ENCODE measurements around the gene FAM98B. TPM values are rescaled to one million over a fixed set of nuclear protein-coding genes. Genes with fewer than 3 reads are reported as not detected.

Gene FAM98B
- total RNA-seq, 1 donor from 2014 or later, result 16.8 TPM

GRCh38 chr15:38506997-38507396, 53.1 kb downstream of the FAM98B start:
- no peak overlapping the region for H3K4me3 ChIP-seq
- no peak for ATAC-seq
- intact Hi-C loops (cut with DNase I), result no loop called here
- H3K27me3 ChIP-seq (ENCODE audit: low read depth), result no peaks in the 10 kb centered on the region
- no peak overlapping the region for H3K27ac ChIP-seq
- no peaks in the 10 kb centered on the region for H3K9me3 ChIP-seq
- H3K36me3 ChIP-seq, result peaks cover 8% of the 10 kb centered on the region
- DNase-seq, result no peak
- H3K4me1 ChIP-seq, result no peaks in the 10 kb centered on the region
- no peak for TF ChIP-seq CTCF (IDR thresholded peaks at IDR 0.05)

GRCh38 chr15:38507570-38507969, 53.6 kb downstream of the FAM98B start:
- H3K36me3 ChIP-seq, result peaks cover 8% of the 10 kb centered on the region
- ATAC-seq (no peak), DNase-seq (no peak)
- H3K9me3 ChIP-seq, result no peaks in the 10 kb centered on the region
- H3K4me3 ChIP-seq, result no peak overlapping the region
- H3K4me1 ChIP-seq, result no peaks in the 10 kb centered on the region
- H3K27me3 ChIP-seq (ENCODE audit: low read depth), result no peaks in the 10 kb centered on the region
- intact Hi-C loops (cut with DNase I), result no loop called here
- H3K27ac ChIP-seq, result no peak overlapping the region
- TF ChIP-seq CTCF (IDR thresholded peaks at IDR 0.05), result no peak

- no peak overlapping the region for H3K27ac ChIP-seq
- no peak overlapping the region for H3K4me3 ChIP-seq
- peaks cover 8% of the 10 kb centered on the region for H3K36me3 ChIP-seq
- H3K9me3 ChIP-seq, result no peaks in the 10 kb centered on the region
- no peaks in the 10 kb centered on the region for H3K27me3 ChIP-seq (ENCODE audit: low read depth)
- intact Hi-C loops (cut with DNase I), result no loop called here
- DNase-seq, result no peak
- ATAC-seq, result no peak
- H3K4me1 ChIP-seq, result no peaks in the 10 kb centered on the region
- no peak for TF ChIP-seq CTCF (IDR thresholded peaks at IDR 0.05)
These were observed 54.7 kb downstream of the FAM98B start for GRCh38 chr15:38508647-38509046.

- Histone ChIP-seq H3K27me3 (ENCODE audit: low read depth) (no peaks in the 10 kb centered on the region), H3K27ac (no peak overlapping the region), H3K36me3 (peaks cover 8% of the 10 kb centered on the region), H3K4me1 (no peaks in the 10 kb centered on the region), H3K4me3 (no peak overlapping the region), H3K9me3 (no peaks in the 10 kb centered on the region)
- no peak for DNase-seq
- TF ChIP-seq CTCF (IDR thresholded peaks at IDR 0.05), result no peak
- intact Hi-C loops (cut with DNase I), result no loop called here
- no peak for ATAC-seq
These were observed 55.2 kb downstream of the FAM98B start for GRCh38 chr15:38509152-38509551.

GRCh38 chr15:38512901-38513300, 59.0 kb downstream of the FAM98B start:
- H3K4me1 ChIP-seq, result no peaks in the 10 kb centered on the region
- TF ChIP-seq CTCF (IDR thresholded peaks at IDR 0.05), result no peak
- intact Hi-C loops (cut with DNase I), result no loop called here
- no peaks in the 10 kb centered on the region for H3K9me3 ChIP-seq
- no peak for ATAC-seq
- no peak overlapping the region for H3K4me3 ChIP-seq
- no peaks in the 10 kb centered on the region for H3K27me3 ChIP-seq (ENCODE audit: low read depth)
- DNase-seq, result no peak
- H3K36me3 ChIP-seq, result peaks cover 4% of the 10 kb centered on the region
- no peak overlapping the region for H3K27ac ChIP-seq

- no peak for TF ChIP-seq CTCF (IDR thresholded peaks at IDR 0.05)
- intact Hi-C loops (cut with DNase I), result no loop called here
- no peaks in the 10 kb centered on the region for H3K9me3 ChIP-seq
- H3K27ac ChIP-seq, result no peak overlapping the region
- no peak for ATAC-seq
- H3K27me3 ChIP-seq (ENCODE audit: low read depth), result no peaks in the 10 kb centered on the region
- DNase-seq, result no peak
- H3K4me3 ChIP-seq, result no peak overlapping the region
- H3K4me1 ChIP-seq, result no peaks in the 10 kb centered on the region
- peaks cover 4% of the 10 kb centered on the region for H3K36me3 ChIP-seq
These were observed 60.7 kb downstream of the FAM98B start for GRCh38 chr15:38514601-38515000.

Data from lower lobe of right lung (tissue), 2 donors.